HG02588 (cell line): ENCODE data around the gene CPEB1.
"Not testable (repeated sequence)": the region's sequence is repeated elsewhere in the genome, so short reads cannot be mapped to it uniquely, and the experiment has no call there.

ENCODE experiments used
- ATAC-seq: cut with Tn5 transposase; IDR thresholded peaks from one replicate; pipeline ENCODE4 v1.9.1; 2021; ENCODE audit warnings: mild to moderate bottlenecking, moderate library complexity; ENCODE audit not compliant: unreplicated experiment

The CPEB1 gene

DNA sequence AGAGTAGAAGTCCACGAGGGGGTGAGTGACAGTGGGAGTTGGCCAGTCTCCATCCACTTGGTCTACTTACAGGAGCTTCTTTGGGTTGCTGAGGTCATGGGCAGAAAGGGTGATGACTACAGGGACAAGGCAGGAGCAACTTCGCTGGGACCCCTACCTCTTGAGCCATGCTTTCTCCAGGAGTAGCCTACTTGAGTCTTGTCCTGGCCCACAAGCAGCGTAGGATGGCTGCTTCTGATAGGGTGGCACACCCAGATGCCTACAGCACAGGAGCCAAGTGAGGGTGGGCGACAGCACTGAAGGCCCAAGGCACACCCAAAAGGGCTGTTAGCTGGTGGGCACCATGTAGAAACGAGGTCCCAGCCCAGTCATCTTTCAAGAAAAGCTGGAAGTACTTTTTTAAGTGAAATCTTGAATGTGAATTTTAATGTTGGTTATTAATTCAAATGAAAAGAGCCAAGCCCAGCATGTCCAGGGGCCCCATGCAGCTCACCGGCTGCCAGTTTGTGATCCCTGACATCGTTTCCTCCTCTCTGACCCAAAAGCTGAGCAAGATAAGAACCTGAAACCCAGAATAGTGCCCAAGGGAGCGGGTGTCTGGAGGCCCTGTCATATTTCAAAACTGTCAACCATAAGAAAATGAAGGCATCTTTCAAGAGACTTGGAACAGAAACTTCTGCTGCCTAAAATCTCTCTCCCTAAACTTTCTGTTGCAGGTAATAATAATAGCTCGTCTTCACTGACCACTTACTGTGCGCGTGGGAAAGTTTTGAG, 2.2 kb upstream of the CPEB1 start:
- ATAC-seq, result no peak

DNA sequence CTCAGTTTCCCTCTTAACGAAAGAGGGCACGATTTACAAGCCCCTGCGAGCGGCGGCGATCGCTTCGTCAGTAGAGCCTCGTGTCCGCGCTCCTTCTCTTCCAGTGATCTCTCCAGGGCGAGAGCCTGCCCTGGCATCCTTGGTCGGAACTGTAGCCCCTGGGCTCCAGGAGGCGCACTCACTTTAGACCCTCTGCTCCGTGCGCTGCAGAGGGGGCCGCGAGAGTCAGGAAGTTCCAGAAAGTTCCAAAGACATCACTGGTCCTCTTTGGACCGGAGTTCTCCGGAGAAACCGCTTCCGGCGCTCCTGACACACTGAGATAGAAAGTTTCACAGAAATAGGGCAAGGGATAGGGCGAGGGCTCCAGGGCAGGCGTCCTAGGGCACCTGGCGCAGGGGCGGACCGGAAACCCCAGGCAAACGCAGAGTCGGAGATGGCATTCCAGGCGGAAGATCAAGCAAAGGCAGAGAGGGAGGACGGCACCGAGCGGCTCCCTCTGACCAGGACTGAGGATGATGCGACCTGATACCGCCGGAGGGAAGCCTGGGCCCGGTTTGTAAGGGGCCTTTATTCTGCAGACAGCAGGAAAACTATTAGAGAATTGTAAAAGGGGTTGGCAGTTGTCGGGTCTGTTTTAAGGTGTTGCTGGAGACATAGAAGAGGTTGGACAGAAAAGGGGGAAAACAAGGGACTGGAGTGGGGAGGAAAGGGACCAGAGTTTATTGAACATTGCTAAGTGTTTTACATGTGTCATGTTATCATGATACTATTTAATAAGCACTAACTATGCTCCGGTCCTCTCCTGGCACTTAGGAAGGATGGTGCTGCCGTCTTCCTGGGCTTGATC, 1.3 kb upstream of the CPEB1 start:
- ATAC-seq, result no peak

DNA sequence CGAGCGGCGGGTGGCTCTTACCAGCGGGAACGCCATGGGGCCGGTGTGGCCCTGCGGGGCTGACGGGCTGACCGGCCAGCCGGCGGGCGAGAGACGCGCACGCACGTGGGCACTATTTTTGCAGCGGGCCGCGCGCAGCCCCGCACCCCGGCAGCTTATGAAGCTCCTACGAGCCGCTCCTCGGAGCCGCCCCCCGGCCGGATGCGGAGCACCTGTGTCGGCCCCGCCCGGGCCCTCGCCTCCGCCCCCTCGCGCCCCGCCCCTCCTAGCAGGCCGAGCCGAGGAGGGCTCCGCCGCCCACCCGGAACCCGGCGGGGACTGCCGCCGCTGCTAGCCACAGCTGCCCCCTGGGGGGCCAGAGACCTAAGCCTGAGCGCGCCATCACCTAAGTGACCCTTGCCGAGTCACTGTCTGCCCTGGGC, 683 bp upstream of the CPEB1 start:
- ATAC-seq, result no peak

DNA sequence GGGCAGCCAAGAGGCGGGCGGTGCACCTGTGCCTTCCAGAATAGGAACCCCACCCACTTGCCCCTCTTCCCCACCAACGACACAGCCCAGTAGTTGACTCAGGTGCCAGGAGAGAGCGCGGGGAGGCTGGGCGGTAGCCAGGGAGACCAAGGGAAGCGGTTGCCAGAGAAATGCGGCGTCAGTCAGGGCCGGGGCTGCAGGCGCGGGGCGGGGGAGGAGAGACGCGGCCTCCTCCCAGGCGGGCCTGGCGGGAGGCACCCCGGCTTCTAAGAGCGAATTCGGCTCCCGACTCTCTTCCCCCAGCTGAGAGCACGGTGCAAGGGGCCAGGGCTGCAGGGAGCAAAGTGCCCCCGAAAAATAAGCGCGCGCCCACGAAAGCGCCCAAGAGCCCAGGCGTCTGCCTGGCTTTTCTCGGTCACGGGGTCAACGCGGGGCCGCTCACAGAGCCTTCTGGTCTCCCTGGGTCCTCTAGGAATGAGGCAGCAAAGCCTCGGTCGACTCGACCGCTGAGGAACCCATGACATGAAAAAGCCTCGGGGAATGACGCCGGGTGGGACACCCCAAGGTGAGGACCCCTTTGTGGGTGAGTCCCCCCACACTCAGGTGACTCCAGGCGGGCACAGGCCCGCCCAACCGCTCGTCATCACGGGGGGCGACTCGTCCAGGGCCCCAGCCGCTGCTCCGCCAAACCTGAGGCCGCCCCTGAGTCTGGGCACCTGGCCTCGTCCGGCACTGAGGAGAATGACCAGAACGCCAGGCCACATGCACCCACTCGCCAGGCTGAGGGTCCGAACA, 716 bp downstream of the CPEB1 start:
- no peak for ATAC-seq

DNA sequence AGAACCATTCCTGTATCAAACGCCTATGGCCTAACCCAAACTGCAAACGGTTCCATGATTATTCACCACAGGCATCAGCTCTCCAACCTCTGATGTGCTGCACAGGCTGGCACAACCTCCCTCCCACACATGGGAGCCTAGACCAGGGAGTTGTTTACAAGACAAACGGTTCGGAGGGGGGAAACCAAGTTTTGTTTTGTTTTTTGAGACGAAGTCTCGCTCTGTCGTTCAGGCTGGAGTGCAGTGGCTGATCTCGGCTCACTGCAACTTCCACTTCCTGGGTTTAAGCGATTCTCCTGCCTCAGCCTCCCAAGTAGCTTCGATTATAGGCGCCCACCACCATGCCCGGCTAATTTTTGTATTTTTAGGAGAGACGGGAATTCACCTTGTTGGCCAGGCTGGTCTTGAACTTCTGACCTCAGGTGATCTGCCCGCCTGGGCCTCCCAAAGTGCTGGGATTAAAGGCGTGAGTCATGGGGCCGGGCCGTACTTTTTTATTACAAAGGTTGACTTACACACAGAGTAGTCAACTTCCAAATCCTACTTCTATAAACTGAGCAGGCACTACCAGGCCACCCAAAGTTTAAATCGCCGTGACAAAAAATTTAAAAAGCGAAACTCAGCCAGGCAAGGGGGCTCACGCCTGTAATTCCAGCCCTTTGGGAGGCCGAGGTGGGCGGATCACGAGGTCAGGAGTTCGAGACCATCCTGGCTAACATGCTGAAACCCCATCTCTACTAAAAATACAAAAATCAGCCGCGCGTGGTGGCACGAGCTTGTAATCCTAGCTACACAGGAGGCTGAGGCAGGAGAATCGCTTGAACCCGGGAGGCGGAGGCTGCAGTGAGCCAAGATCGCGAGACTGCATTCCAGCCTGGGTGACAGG, 2.0 kb downstream of the CPEB1 start:
- ATAC-seq, result not testable (repeated sequence)

DNA sequence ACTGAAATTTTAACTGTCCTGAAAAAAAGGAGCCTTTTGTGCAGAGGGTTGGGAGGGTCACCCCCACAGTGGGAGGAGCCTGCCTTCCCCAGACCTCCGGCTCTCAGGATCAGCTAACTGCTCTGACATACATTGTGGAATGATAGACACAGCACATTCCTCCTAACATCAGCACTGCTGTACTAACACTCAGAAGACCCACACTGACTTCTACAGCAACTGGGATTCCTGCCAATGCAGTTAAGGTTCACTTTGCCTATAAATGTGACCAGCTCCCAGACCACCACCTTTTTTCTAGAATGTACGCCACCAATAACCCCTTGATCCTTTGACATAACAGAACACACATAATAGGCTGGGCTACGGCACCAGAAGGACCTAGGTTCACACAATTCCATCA, 3.2 kb downstream of the CPEB1 start:
- ATAC-seq, result no peak

DNA sequence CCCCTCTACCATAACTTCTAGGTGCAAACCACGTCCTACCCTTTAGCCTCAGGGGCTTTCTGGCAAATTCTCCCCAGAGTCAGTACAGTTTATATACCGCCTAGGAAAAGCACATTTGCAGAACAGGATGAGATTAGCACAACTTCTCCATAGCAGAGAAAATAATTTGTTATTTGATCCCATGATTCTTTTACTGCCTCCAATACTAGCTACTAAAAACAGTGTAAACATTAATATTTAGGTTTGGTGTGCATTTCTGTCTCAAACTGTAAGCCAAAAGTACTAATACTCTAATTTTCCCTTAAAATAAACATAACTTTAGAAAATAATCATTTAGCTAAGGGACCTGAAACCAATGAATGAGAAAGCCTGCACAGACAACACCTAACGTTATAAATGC, 4.5 kb downstream of the CPEB1 start:
- no peak for ATAC-seq

DNA sequence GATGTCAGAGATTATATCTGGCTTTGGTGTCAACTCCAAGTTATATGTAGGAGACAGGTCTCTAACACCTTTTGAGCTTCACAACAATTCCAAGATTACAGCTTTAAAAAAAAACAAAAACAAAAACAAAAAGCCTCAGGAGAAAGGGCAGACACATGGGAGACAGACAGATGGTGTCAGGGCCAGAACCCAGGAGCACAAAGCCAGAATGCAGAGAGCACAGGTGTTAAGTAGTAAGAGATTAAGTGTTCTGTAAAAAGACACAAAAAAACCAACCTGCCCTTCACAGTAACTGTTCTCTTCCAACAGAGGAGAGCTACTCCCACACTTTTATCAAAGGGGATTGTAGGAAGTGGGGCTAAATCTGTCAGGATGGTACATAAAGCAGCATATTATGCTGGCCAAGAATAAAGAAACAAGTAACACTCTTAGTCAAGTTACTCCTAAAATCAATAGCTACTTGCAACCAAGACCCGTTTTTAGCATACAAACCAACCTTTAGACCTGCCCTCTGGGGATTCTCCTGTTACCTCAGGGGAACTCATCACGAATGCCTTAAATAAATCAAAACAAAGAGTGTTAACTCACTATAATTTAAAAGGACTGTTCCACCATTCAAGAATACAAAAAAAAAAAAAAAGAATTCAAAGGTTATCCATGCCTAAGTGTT, 5.9 kb downstream of the CPEB1 start:
- ATAC-seq, result no peak

DNA sequence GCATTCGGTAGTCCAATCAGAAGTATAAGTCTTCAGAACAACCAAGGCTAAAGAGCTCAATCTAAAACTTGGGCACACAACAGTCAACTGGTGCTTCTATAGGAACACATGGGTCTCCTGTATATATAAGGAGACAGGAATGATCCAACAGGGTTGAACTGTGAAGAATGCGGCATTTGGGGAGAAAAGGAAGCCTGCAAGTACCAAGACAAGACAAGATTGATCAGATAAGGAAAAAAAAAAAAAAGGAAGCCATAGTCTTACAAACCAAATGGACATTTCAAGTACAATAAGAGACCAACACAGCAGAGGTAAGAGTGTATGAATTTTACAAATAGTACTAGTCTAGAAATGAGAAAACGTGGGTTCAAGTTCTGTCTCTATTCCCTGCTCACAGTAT, 6.5 kb downstream of the CPEB1 start:
- ATAC-seq, result no peak

DNA sequence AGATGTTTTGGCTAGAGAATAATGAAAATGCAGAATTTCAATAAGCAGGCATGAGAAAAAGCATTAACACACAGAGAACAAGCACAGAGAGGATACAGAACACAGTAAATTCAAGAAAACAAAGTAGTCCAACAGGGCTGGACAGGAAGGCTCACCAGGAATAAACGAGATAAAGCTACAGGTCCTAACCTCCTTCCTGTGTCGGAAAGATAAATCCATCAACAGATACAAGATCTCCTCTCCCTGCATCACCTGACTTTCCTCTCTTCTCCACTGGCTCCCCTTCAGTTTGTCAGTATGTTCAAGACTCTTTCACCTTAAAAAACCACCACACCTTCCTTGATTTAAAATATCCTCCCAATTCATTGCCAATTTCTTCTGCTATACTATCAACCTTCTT, 11.4 kb downstream of the CPEB1 start:
- no peak for ATAC-seq

DNA sequence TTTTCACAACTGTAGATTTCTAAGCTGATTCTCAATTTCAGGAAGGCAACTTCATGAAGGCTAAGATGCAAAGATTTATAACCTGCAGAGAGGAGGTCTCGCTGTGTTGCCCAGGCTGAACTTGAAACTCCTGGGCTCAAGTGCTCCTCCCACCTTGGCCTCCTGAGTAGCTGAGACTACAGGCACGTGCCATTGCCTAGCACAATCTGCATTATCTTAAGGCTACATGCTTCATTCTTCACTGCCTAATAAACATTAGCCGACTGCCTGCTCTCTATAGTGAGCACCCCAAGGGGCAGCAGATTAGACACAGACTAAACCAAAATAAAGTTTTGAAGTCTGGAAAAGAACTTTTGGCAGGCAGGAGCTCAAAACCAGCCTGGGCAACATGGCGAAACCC, 17.1 kb downstream of the CPEB1 start:
- ATAC-seq, result no peak

DNA sequence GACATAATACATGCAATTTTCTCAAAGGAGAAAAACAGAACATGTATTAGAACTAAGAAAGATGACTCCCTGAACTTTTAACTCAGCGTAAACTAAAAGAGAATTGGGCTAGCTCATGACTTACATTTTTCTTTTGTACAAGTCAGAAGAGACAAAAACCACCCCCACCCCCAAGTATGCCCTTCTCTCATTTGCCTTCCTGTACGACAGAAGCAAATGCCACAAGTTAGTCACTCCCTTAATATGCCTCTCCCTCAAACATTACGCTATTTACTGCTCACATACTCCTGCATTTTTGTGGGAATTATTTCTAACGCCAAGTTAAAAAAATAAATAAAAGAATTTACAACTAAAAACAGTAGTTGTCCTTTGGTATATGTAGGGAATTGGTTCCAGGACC, 22.0 kb downstream of the CPEB1 start:
- no peak for ATAC-seq

DNA sequence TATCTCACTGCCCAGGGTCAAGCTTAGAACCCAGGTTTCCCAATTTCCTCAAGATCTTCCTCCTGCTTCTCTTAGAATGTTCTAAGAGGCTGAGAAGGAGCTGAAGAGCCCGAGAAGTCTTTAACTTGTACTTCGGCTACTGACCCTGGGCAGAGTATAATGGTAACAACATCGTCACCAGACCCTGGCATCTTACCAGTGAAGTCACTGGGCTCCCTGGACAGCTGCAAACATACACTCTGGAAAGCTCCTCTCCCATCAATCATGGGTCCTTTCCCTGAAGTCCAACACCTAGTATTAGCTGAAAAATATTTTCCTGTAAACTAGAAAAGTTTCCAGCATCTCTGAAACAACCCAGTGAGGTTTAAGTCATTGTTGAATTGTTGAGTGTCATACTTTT, 22.7 kb downstream of the CPEB1 start:
- ATAC-seq, result no peak

DNA sequence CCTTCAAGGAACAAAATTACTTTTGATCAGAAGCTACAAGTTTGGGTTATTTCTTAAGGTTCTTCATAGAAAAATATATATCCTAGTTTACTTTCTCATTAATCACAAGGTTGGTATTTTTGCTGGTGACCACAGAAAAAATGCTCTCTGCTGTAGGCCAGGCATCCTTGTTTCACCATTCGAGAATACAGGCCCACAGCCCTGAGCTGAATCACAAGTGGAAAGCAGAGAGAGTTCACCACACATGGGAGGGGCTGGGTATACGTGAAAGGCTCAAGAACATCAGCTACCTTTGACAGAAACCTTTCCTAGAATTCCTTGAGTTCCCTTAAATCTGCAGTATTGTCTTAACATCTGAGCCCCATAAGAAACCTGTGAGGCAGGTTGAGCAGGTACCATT, 23.2 kb downstream of the CPEB1 start:
- no peak for ATAC-seq

DNA sequence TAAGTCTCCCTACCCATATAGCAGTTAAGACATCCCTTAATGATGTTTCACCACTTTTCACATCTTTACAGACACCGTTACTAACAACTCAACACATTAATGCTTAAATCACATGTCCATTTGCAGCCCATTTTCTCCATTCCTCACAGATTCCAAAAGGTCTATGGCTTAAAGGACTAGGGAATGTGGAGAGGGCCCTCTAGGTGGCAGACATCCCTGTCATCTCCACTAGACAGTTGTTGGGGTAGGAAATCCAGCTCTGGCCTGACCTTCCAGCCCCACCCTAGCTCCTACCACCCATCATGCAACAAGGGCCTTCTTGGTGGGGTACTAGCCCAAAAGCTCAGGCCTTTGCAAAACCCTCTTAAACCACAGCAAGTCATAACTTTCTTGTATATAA, 25.2 kb downstream of the CPEB1 start:
- no peak for ATAC-seq

DNA sequence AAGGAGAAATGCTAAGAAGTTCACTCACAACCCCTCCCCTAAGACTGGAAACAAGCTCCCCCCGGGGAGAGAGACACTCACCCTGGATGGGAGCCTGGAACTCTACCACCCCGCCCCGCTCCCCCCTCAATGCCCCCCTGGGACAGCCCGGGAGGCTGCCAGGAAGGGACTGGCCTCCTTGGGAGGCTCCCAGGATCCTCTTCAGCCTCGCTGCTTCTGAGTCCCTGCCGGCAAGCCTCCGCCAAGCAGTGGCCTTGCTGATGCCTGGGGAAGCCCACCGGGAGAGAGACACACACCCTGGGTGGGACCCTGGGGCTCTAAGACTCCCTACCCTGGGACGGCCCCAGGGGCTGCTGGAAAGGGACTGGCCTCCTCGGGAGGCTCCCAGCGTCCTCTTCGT, 33.4 kb downstream of the CPEB1 start:
- no peak for ATAC-seq

DNA sequence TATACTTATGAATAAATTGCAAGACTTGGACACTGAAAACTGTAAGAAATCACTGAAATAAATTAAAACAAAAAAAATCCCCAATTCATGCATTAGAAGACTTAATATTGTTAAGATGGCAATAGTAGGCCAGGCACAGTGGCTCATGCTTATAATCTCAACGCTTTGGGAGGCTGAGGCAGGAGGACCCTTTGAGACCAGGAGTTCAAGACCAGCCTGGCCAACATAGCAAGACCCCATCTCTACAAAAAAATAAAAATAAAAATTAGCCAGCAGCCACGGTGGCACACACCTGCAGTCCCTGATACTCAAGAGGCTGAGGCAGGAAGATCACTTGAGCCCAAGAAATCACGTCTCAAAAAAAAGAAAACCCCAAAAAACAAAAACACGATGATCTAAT, 35.8 kb downstream of the CPEB1 start:
- ATAC-seq, result no peak

DNA sequence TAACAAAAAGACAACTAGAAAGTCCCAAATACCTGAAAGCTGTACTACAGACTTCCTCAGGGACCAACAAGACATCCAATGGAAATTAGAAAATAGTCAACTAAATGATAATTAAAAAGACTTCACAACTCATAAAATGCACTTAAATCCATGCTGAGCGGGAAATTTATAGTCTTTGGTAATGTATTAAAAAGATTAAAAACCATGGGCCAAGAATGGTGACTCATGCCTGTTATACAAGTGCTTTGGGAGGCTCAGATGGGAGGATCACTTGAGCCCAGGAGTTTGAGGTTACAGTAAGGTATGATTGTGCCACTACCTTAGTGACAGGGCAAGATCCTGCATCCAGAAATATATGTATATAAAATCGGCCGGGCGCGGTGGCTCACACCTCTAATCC, 45.0 kb downstream of the CPEB1 start:
- no peak for ATAC-seq

DNA sequence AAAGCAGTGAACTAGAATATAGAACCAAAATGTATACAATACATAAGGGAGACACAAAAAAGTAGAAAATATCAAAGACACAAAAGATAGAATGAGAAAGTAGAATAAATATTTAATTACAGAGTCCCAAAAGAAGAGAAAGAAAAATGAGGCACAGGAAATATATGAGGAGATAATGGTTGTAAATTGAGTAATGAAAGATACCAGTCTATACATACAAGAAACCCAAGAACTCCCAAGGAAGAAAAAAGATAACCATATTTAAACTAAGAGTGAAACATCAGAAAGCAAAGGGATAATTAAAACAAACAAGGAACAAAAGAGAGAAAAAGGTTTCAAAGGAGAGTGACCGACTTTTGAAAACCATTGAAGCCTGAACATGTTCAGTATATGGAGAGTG, 47.3 kb downstream of the CPEB1 start:
- ATAC-seq, result no peak

DNA sequence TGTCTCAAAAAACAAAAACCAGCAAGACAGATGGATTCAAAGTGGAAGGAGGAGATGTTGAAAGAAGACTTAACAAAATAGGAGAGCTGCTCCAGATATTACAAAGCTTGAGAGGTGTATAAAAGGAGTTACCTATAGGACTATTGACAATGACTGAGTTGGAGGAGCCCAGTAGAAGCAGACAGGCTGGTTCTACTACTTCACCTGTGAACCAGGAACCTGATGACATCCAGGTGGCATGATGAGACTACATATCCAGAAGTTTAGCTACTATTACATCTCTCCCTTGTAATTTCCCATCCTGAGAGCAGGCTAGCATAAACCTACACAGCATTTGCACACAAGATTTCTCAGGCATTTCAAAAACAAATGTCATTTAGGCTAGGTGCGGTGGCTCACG, 49.3 kb downstream of the CPEB1 start:
- ATAC-seq, result no peak
